Mammary epithelial cell (primary cell): ENCODE measurements around the gene MYL10.

Source experiments
- CTCF ChIP-seq, 2 donors: IDR thresholded peaks in 1 of 2; conservative IDR thresholded peaks in 1 of 2; 2 replicates each; pipeline ENCODE4 v1.5.1; 2011 to 2012; ENCODE audit warnings: inconsistent platforms in 2 of 2, low read length in 2 of 2, mild to moderate bottlenecking in 2 of 2, control low read depth in 1 of 2, low read depth in 1 of 2; ENCODE audit not compliant: insufficient read depth in 1 of 2; ENCODE audit errors: extremely low read depth in 1 of 2
- EZH2 ChIP-seq: IDR thresholded peaks from 2 replicates; pipeline ENCODE4 v1.6.1; 2012; ENCODE audit warnings: low read length, inconsistent platforms, borderline replicate concordance

- TF ChIP-seq CTCF (conservative IDR thresholded peaks at IDR 0.05 in 1 of 2, IDR thresholded peaks at IDR 0.05 in 1 of 2; ENCODE audit: extremely low read depth in 1 of 2, insufficient read depth in 1 of 2, low read depth in 1 of 2, low read length in 2 of 2) (no peak), EZH2 (no peak)
Measured at GRCh38 chr7:101664893-101665471, 35.9 kb upstream of the MYL10 start.
